H1 (cell line): Measurements from ENCODE around the gene TACSTD2. TPM values are rescaled to one million over a fixed set of nuclear protein-coding genes. Genes with fewer than 3 reads are reported as not detected.

Source experiments
- ASH2L ChIP-seq: fragments of 200-600, 300-600 bp; sonication (generic); IDR thresholded peaks from one replicate; pipeline ENCODE4 v1.7.1; 2017; ENCODE audit warnings: low read length
- MAFK ChIP-seq: IDR thresholded peaks from 2 replicates; pipeline ENCODE4 v1.6.1; 2012; ENCODE audit warnings: low read depth, mild to moderate bottlenecking, improper control_type of control experiment, low read length
- RFX5 ChIP-seq: IDR thresholded peaks from 2 replicates; pipeline ENCODE4 v1.6.1; 2011; ENCODE audit warnings: low read depth, low read length, improper control_type of control experiment, borderline replicate concordance
- SIN3A ChIP-seq, 2 experiments: IDR thresholded peaks in 1 of 2; conservative IDR thresholded peaks in 1 of 2; 2 replicates each; pipeline ENCODE4 v1.6.1; 2011 to 2012; ENCODE audit warnings: low read length in 2 of 2, improper control_type of control experiment in 1 of 2, low read depth in 1 of 2, mild to moderate bottlenecking in 1 of 2
- SIRT6 ChIP-seq: IDR thresholded peaks from one replicate; pipeline ENCODE4 v1.7.1; 2012; ENCODE audit warnings: low read length, inconsistent platforms
- SIX5 ChIP-seq: IDR thresholded peaks from 2 replicates; pipeline ENCODE4 v1.6.1; 2011; ENCODE audit warnings: mild to moderate bottlenecking, low read depth, low read length
- SP2 ChIP-seq: IDR thresholded peaks from 2 replicates; pipeline ENCODE4 v1.6.1; 2012; ENCODE audit warnings: mild to moderate bottlenecking, low read length, inconsistent platforms
- polyA plus RNA-seq, 7 experiments: library from polyadenylated mRNA; depleted of rRNA in 3 of 7; stranded (reverse) in 5 of 7; unstranded in 2 of 7; fragments of >200 nt in 5 of 7; fragments of 200-250 nt in 2 of 7; gene quantifications; 1 replicate in 5 of 7; 2 replicates in 1 of 7; 4 replicates in 1 of 7; pipeline versions ENCODE4 v1.2.1 to v1.2.3, GENCODE V29; 2011 to 2013; ENCODE audit warnings: missing spikeins in 2 of 7, mixed read lengths in 2 of 7
- total RNA-seq: library from RNA; stranded (reverse); fragmentation: NEBNext Ultra II Directional; extraction: Animal tissue kit (Norgen Biotek cat#: 25700); gene quantifications from 2 replicates; pipeline ENCODE4 v1.2.1, GENCODE V29; 2021
- TF ChIP-seq, protein P1 (sequence below): fragments of 300-600 bp; sonication (generic); IDR thresholded peaks from 2 replicates; pipeline ENCODE4 v1.7.1; 2012; ENCODE audit warnings: low read length, moderate library complexity, mild to moderate bottlenecking, inconsistent platforms; ENCODE audit not compliant: insufficient replicate concordance
- TF ChIP-seq, protein P2 (sequence below): IDR thresholded peaks from 2 replicates; pipeline ENCODE4 v1.6.1; 2011; ENCODE audit warnings: low read depth, mild to moderate bottlenecking, low read length; ENCODE audit not compliant: insufficient read depth

TACSTD2 gene
- total and polyA plus RNA-seq, 2 of the 8 experiments (the other 6 are each of a cell fraction or from before 2014, with no cell fraction given) = 0.76 to 0.85 TPM

DNA sequence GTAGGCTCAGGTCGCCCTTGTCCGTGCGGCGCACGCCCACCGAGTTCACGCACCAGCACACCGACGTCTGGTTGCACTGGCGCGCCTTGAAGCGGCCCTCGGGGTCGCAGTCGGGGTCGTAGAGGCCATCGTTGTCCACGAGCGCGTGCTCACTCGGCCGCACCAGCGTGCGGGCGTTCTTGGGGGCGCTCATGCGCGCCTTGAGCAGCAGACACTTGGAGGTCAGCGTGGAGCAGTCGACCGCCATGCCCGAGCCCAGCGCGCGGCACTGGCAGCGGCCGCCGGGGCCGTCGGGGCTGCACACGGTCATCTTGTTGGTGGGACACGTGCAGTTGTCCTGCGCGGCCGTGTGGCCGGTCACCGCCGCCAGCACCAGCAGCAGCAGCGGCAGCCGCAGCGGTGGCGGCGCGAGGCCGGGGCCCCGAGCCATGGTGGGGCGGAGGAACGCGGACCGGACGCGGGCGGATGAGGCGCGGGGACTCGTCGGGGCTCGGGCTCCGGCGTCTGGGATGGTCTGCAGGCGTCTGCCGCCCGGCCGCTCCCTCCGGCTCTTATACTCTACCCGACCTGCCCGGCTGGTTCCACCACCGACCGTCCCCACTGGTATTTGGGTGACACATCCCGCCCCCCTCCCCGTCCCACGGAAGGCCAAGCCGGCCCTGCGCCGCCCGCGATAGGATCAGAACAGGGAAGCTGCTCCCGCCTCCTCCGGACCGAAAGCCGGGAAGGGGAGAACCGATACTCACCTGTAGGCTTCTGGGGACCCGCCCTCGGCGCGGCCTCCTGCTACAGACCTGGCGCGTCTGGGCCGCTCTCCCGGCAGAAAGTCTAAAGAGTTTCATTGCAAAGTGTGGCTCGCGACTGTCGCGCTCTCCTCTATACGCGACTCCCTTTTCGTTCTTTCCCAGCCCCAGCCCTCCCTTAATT is at the start of gene TACSTD2 (continued):
- no peak for TF ChIP-seq ASH2L
- TF ChIP-seq, protein P1, sequence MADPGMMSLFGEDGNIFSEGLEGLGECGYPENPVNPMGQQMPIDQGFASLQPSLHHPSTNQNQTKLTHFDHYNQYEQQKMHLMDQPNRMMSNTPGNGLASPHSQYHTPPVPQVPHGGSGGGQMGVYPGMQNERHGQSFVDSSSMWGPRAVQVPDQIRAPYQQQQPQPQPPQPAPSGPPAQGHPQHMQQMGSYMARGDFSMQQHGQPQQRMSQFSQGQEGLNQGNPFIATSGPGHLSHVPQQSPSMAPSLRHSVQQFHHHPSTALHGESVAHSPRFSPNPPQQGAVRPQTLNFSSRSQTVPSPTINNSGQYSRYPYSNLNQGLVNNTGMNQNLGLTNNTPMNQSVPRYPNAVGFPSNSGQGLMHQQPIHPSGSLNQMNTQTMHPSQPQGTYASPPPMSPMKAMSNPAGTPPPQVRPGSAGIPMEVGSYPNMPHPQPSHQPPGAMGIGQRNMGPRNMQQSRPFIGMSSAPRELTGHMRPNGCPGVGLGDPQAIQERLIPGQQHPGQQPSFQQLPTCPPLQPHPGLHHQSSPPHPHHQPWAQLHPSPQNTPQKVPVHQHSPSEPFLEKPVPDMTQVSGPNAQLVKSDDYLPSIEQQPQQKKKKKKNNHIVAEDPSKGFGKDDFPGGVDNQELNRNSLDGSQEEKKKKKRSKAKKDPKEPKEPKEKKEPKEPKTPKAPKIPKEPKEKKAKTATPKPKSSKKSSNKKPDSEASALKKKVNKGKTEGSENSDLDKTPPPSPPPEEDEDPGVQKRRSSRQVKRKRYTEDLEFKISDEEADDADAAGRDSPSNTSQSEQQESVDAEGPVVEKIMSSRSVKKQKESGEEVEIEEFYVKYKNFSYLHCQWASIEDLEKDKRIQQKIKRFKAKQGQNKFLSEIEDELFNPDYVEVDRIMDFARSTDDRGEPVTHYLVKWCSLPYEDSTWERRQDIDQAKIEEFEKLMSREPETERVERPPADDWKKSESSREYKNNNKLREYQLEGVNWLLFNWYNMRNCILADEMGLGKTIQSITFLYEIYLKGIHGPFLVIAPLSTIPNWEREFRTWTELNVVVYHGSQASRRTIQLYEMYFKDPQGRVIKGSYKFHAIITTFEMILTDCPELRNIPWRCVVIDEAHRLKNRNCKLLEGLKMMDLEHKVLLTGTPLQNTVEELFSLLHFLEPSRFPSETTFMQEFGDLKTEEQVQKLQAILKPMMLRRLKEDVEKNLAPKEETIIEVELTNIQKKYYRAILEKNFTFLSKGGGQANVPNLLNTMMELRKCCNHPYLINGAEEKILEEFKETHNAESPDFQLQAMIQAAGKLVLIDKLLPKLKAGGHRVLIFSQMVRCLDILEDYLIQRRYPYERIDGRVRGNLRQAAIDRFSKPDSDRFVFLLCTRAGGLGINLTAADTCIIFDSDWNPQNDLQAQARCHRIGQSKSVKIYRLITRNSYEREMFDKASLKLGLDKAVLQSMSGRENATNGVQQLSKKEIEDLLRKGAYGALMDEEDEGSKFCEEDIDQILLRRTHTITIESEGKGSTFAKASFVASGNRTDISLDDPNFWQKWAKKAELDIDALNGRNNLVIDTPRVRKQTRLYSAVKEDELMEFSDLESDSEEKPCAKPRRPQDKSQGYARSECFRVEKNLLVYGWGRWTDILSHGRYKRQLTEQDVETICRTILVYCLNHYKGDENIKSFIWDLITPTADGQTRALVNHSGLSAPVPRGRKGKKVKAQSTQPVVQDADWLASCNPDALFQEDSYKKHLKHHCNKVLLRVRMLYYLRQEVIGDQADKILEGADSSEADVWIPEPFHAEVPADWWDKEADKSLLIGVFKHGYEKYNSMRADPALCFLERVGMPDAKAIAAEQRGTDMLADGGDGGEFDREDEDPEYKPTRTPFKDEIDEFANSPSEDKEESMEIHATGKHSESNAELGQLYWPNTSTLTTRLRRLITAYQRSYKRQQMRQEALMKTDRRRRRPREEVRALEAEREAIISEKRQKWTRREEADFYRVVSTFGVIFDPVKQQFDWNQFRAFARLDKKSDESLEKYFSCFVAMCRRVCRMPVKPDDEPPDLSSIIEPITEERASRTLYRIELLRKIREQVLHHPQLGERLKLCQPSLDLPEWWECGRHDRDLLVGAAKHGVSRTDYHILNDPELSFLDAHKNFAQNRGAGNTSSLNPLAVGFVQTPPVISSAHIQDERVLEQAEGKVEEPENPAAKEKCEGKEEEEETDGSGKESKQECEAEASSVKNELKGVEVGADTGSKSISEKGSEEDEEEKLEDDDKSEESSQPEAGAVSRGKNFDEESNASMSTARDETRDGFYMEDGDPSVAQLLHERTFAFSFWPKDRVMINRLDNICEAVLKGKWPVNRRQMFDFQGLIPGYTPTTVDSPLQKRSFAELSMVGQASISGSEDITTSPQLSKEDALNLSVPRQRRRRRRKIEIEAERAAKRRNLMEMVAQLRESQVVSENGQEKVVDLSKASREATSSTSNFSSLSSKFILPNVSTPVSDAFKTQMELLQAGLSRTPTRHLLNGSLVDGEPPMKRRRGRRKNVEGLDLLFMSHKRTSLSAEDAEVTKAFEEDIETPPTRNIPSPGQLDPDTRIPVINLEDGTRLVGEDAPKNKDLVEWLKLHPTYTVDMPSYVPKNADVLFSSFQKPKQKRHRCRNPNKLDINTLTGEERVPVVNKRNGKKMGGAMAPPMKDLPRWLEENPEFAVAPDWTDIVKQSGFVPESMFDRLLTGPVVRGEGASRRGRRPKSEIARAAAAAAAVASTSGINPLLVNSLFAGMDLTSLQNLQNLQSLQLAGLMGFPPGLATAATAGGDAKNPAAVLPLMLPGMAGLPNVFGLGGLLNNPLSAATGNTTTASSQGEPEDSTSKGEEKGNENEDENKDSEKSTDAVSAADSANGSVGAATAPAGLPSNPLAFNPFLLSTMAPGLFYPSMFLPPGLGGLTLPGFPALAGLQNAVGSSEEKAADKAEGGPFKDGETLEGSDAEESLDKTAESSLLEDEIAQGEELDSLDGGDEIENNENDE = no peak
- TF ChIP-seq RFX5 = no peak
- TF ChIP-seq SIRT6 = no peak
- TF ChIP-seq SIX5 = no peak
- no peak for TF ChIP-seq SP2
- no peak for TF ChIP-seq MAFK
- TF ChIP-seq, protein P2, sequence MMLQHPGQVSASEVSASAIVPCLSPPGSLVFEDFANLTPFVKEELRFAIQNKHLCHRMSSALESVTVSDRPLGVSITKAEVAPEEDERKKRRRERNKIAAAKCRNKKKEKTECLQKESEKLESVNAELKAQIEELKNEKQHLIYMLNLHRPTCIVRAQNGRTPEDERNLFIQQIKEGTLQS = no peak
- 0 out of 4 replicates have a peak, but pooled peaks of 1 of the 2 experiments have one; percentile 27 for TF ChIP-seq SIN3A (conservative IDR thresholded peaks at IDR 0.05 in 1 of 2, IDR thresholded peaks at IDR 0.05 in 1 of 2; ENCODE audit: low read depth in 1 of 2, low read length in 2 of 2)
